HEK293 (cell line): ENCODE measurements around the gene TRIM62.

ENCODE experiments used
- BCL11B ChIP-seq: fragments of 450-650 bp; formaldehyde crosslinking; IDR thresholded peaks from 2 replicates; pipeline ENCODE4 v1.5.1; 2016; ENCODE audit warnings: low read depth, missing biosample characterization, missing genetic modification characterization
- GLI2 ChIP-seq: fragments of 450-650 bp; formaldehyde crosslinking; IDR thresholded peaks from 2 replicates; pipeline ENCODE4; 2017; ENCODE audit warnings: missing biosample characterization, missing genetic modification characterization, low read depth, borderline replicate concordance
- IKZF3 ChIP-seq: fragments of 450-650 bp; IDR thresholded peaks from 2 replicates; pipeline ENCODE4 v1.5.0; 2018; ENCODE audit warnings: missing biosample characterization, mild to moderate bottlenecking, missing genetic modification characterization, moderate library complexity
- KLF8 ChIP-seq: fragments of 450-650 bp; formaldehyde crosslinking; IDR thresholded peaks from 2 replicates; pipeline ENCODE4 v1.5.1; 2016; ENCODE audit warnings: missing biosample characterization, missing genetic modification characterization
- OVOL3 ChIP-seq: fragments of 450-650 bp; formaldehyde crosslinking; IDR thresholded peaks from 2 replicates; pipeline ENCODE4 v1.5.1; 2016; ENCODE audit warnings: missing biosample characterization, missing genetic modification characterization
- PATZ1 ChIP-seq: fragments of 450-650 bp; formaldehyde crosslinking; IDR thresholded peaks from 2 replicates; pipeline ENCODE4 v1.5.1; 2016; ENCODE audit warnings: missing biosample characterization, missing genetic modification characterization
- TRIM28 ChIP-seq: IDR thresholded peaks from 2 replicates; pipeline ENCODE4 v1.6.1; 2011; ENCODE audit warnings: low read length, control low read depth, borderline replicate concordance
- YY1 ChIP-seq: fragments of 450-650 bp; formaldehyde crosslinking; IDR thresholded peaks from 2 replicates; pipeline ENCODE4 v1.5.1; 2018; ENCODE audit warnings: missing biosample characterization, missing genetic modification characterization
- ZBTB20 ChIP-seq: fragments of 450-650 bp; formaldehyde crosslinking; IDR thresholded peaks from 2 replicates; pipeline ENCODE4 v1.5.1; 2016; ENCODE audit warnings: missing biosample characterization, missing genetic modification characterization
- ZBTB21 ChIP-seq: fragments of 450-650 bp; formaldehyde crosslinking; IDR thresholded peaks from 2 replicates; pipeline ENCODE4 v1.5.1; 2017; ENCODE audit warnings: missing biosample characterization, missing genetic modification characterization
- ZFP3 ChIP-seq: fragments of 450-650 bp; formaldehyde crosslinking; IDR thresholded peaks from 2 replicates; pipeline ENCODE4 v1.5.1; 2016; ENCODE audit warnings: low read depth, missing biosample characterization, missing genetic modification characterization
- ZFP69B ChIP-seq: fragments of 450-650 bp; formaldehyde crosslinking; IDR thresholded peaks from 2 replicates; pipeline ENCODE4 v1.5.1; 2016; ENCODE audit warnings: missing biosample characterization, missing genetic modification characterization
- ZNF112 ChIP-seq: fragments of 450-650 bp; formaldehyde crosslinking; IDR thresholded peaks from 2 replicates; pipeline ENCODE4 v1.5.0; 2017; ENCODE audit warnings: missing biosample characterization, missing genetic modification characterization
- ZNF214 ChIP-seq: fragments of 450-650 bp; formaldehyde crosslinking; IDR thresholded peaks from 2 replicates; pipeline ENCODE4 v1.5.1; 2017; ENCODE audit warnings: missing biosample characterization, mild to moderate bottlenecking, missing genetic modification characterization, borderline replicate concordance
- ZNF266 ChIP-seq: fragments of 450-650 bp; formaldehyde crosslinking; IDR thresholded peaks from 2 replicates; pipeline ENCODE4 v1.5.1; 2016; ENCODE audit warnings: missing biosample characterization, missing genetic modification characterization, low read depth
- ZNF274 ChIP-seq, 2 experiments: fragments of 200-500 bp in 1 of 2; fragments of 450-650 bp in 1 of 2; sonication (Bioruptor generic) in 1 of 2; formaldehyde crosslinking in 1 of 2; IDR thresholded peaks; 2 replicates each; pipeline versions ENCODE4 v1.5.1 to v1.6.1; 2014 to 2016; ENCODE audit warnings: borderline replicate concordance in 1 of 2, inconsistent platforms in 1 of 2, low read length in 1 of 2, missing biosample characterization in 1 of 2, missing genetic modification characterization in 1 of 2
- ZNF292 ChIP-seq: fragments of 450-650 bp; formaldehyde crosslinking; IDR thresholded peaks from 2 replicates; pipeline ENCODE4 v1.5.1; 2016; ENCODE audit warnings: low read depth, missing biosample characterization, missing genetic modification characterization, borderline replicate concordance
- ZNF311 ChIP-seq: fragments of 450-650 bp; formaldehyde crosslinking; IDR thresholded peaks from 2 replicates; pipeline ENCODE4 v1.5.1; 2017; ENCODE audit warnings: missing biosample characterization, missing genetic modification characterization, borderline replicate concordance
- ZNF37A ChIP-seq: fragments of 450-650 bp; IDR thresholded peaks from 2 replicates; pipeline ENCODE4 v1.5.1; 2018; ENCODE audit warnings: missing biosample characterization, missing genetic modification characterization
- ZNF394 ChIP-seq: fragments of 450-650 bp; formaldehyde crosslinking; IDR thresholded peaks from 2 replicates; pipeline ENCODE4 v1.5.1; 2016; ENCODE audit warnings: missing biosample characterization, missing genetic modification characterization, mild to moderate bottlenecking, moderate library complexity, borderline replicate concordance
- ZNF398 ChIP-seq: fragments of 450-650 bp; formaldehyde crosslinking; IDR thresholded peaks from 2 replicates; pipeline ENCODE4 v1.5.1; 2017; ENCODE audit warnings: missing biosample characterization, missing genetic modification characterization
- ZNF48 ChIP-seq: fragments of 450-650 bp; formaldehyde crosslinking; IDR thresholded peaks from 2 replicates; pipeline ENCODE4 v1.5.1; 2016; ENCODE audit warnings: missing biosample characterization, missing genetic modification characterization
- ZNF513 ChIP-seq: fragments of 450-650 bp; IDR thresholded peaks from 2 replicates; pipeline ENCODE4 v1.5.1; 2018; ENCODE audit warnings: missing biosample characterization, missing genetic modification characterization
- ZNF558 ChIP-seq: fragments of 450-650 bp; formaldehyde crosslinking; IDR thresholded peaks from 2 replicates; pipeline ENCODE4 v1.5.1; 2016; ENCODE audit warnings: missing biosample characterization, missing genetic modification characterization
- ZNF561 ChIP-seq: fragments of 450-650 bp; IDR thresholded peaks from 2 replicates; pipeline ENCODE4 v1.5.1; 2018; ENCODE audit warnings: missing biosample characterization, missing genetic modification characterization, borderline replicate concordance
- ZNF707 ChIP-seq: fragments of 450-650 bp; formaldehyde crosslinking; IDR thresholded peaks from 2 replicates; pipeline ENCODE4 v1.5.1; 2016; ENCODE audit warnings: missing biosample characterization, missing genetic modification characterization
- ZNF76 ChIP-seq: fragments of 450-650 bp; formaldehyde crosslinking; IDR thresholded peaks from 2 replicates; pipeline ENCODE4; 2016; ENCODE audit warnings: low read depth, missing biosample characterization, missing genetic modification characterization, borderline replicate concordance
- TF ChIP-seq, protein P1 (sequence below): fragments of 450-650 bp; formaldehyde crosslinking; IDR thresholded peaks from 2 replicates; pipeline ENCODE4 v1.5.1; 2017; ENCODE audit warnings: missing biosample characterization, missing genetic modification characterization
- TF ChIP-seq, protein P2 (sequence below): fragments of 450-650 bp; formaldehyde crosslinking; IDR thresholded peaks from 2 replicates; pipeline ENCODE4 v1.5.1; 2017; ENCODE audit warnings: missing biosample characterization, missing genetic modification characterization
- TF ChIP-seq, protein P3 (sequence below): fragments of 450-650 bp; formaldehyde crosslinking; IDR thresholded peaks from 2 replicates; pipeline ENCODE4 v1.5.1; 2016; ENCODE audit warnings: missing biosample characterization, missing genetic modification characterization

TRIM62 gene

GRCh38 chr1:33127001-33127823, 54.6 kb downstream of the TRIM62 start (continued):
- TF ChIP-seq, protein P1, sequence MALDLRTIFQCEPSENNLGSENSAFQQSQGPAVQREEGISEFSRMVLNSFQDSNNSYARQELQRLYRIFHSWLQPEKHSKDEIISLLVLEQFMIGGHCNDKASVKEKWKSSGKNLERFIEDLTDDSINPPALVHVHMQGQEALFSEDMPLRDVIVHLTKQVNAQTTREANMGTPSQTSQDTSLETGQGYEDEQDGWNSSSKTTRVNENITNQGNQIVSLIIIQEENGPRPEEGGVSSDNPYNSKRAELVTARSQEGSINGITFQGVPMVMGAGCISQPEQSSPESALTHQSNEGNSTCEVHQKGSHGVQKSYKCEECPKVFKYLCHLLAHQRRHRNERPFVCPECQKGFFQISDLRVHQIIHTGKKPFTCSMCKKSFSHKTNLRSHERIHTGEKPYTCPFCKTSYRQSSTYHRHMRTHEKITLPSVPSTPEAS (tag by site-specific recombination) = no peak
- TF ChIP-seq YY1 (peak; percentile 69), ZFP3 (tag by site-specific recombination) (no peak), ZBTB21 (peak; percentile 64), ZFP69B (tag by site-specific recombination) (peak; percentile 35; the same call in 1 of the 2 replicates), ZNF398 (no peak), GLI2 (tag by site-specific recombination) (no peak), ZNF558 (tag by site-specific recombination) (no peak), ZNF37A (tag by site-specific recombination) (no peak), ZNF48 (tag by site-specific recombination) (no peak), OVOL3 (tag by site-specific recombination) (no peak), ZNF76 (peak; percentile 81; the same call in 1 of the 2 replicates), ZNF561 (tag by site-specific recombination) (peak; percentile 91), PATZ1 (peak; percentile 99), IKZF3 (tag by site-specific recombination) (peak; percentile 72), ZNF214 (tag by site-specific recombination) (no peak), ZNF112 (tag by site-specific recombination) (no peak), ZNF513 (tag by site-specific recombination) (0 out of 2 replicates have a peak, but pooled peaks have one; percentile 41), ZNF274 (IDR thresholded peaks at IDR 0.05; ENCODE audit: low read length) (no peak), ZNF274 (tag by site-specific recombination; IDR thresholded peaks at IDR 0.05; ENCODE audit: borderline replicate concordance) (no peak), TRIM28 (peak; percentile 97), ZNF311 (tag by site-specific recombination) (no peak), ZNF292 (tag by site-specific recombination) (no peak), BCL11B (tag by site-specific recombination) (no peak), ZNF394 (peak; percentile 80), KLF8 (peak; percentile 87), ZNF266 (no peak), ZBTB20 (peak; percentile 78; the same call in 1 of the 2 replicates), ZNF707 (tag by site-specific recombination) (no peak)
- TF ChIP-seq, protein P2, sequence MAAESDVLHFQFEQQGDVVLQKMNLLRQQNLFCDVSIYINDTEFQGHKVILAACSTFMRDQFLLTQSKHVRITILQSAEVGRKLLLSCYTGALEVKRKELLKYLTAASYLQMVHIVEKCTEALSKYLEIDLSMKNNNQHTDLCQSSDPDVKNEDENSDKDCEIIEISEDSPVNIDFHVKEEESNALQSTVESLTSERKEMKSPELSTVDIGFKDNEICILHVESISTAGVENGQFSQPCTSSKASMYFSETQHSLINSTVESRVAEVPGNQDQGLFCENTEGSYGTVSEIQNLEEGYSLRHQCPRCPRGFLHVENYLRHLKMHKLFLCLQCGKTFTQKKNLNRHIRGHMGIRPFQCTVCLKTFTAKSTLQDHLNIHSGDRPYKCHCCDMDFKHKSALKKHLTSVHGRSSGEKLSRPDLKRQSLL (tag by site-specific recombination) = no peak
- TF ChIP-seq, protein P3, sequence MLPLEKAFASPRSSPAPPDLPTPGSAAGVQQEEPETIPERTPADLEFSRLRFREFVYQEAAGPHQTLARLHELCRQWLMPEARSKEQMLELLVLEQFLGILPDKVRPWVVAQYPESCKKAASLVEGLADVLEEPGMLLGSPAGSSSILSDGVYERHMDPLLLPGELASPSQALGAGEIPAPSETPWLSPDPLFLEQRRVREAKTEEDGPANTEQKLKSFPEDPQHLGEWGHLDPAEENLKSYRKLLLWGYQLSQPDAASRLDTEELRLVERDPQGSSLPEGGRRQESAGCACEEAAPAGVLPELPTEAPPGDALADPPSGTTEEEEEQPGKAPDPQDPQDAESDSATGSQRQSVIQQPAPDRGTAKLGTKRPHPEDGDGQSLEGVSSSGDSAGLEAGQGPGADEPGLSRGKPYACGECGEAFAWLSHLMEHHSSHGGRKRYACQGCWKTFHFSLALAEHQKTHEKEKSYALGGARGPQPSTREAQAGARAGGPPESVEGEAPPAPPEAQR = no peak
